ENCODE measurements around the gene COQ7. TPM values are rescaled to one million over a fixed set of nuclear protein-coding genes. Genes with fewer than 3 reads are reported as not detected.

The COQ7 gene
- total and polyA plus RNA-seq, 2 experiments from 2014 or later, result 17.5 to 19.4 TPM

GRCh38 chr16:19115148-19116021 is 48.0 kb downstream of the COQ7 start:
- Histone ChIP-seq H4K20me1 (ENCODE audit: insufficient read depth, poor library complexity, severe bottlenecking) (peaks cover 6% of the 10 kb centered on the region), H3K27ac (no peak overlapping the region), H3K4me2 (peak overlapping the region; percentile 95), H3K4me3 (no peak overlapping the region), H3K79me2 (peaks cover 51% of the 10 kb centered on the region), H3K9me3 (ENCODE audit: low read depth) (no peaks in the 10 kb centered on the region), H3K36me3 (replicated peaks; ENCODE audit: insufficient read depth, low read depth) (no peaks in the 10 kb centered on the region), H3K4me1 (ENCODE audit: insufficient read depth) (peaks cover 40% of the 10 kb centered on the region), H3K27me3 (no peaks in the 10 kb centered on the region), H3K9me2 (replicated peaks; ENCODE audit: insufficient read depth) (no peaks in the 10 kb centered on the region), H2AFZ (no peak overlapping the region)
- DNase-seq (ENCODE audit: low spot score), result no peak
- 97% methylated on average over 50 of the region's 50 CpGs for WGBS (ENCODE audit: low lambda C conversion rate, missing lambda C conversion rate)
- no peak for TF ChIP-seq CTCF (IDR thresholded peaks at IDR 0.05; ENCODE audit: poor library complexity)

- Histone ChIP-seq H3K9me2 (replicated peaks; ENCODE audit: insufficient read depth) (no peaks in the 10 kb centered on the region), H4K20me1 (ENCODE audit: insufficient read depth, poor library complexity, severe bottlenecking) (peaks cover 9% of the 10 kb centered on the region), H3K4me1 (ENCODE audit: insufficient read depth) (peaks cover 37% of the 10 kb centered on the region), H3K79me2 (peaks cover 55% of the 10 kb centered on the region), H3K36me3 (replicated peaks; ENCODE audit: insufficient read depth, low read depth) (no peaks in the 10 kb centered on the region), H3K9me3 (ENCODE audit: low read depth) (no peaks in the 10 kb centered on the region), H3K4me2 (peak overlapping the region; percentile 71), H2AFZ (no peak overlapping the region), H3K27me3 (no peaks in the 10 kb centered on the region), H3K4me3 (no peak overlapping the region), H3K27ac (no peak overlapping the region)
- DNase-seq (ENCODE audit: low spot score), result no peak
- 76% methylated on average over 6 of the region's 6 CpGs for WGBS (ENCODE audit: low lambda C conversion rate, missing lambda C conversion rate)
- TF ChIP-seq CTCF (IDR thresholded peaks at IDR 0.05; ENCODE audit: poor library complexity), result no peak
- TF ChIP-seq EZH2phosphoT487 (IDR thresholded peaks at IDR 0.05; ENCODE audit: low read depth, severe bottlenecking, unreplicated experiment), result no peak
- no peak for TF ChIP-seq EZH2 (IDR thresholded peaks at IDR 0.05; ENCODE audit: borderline replicate concordance)
These were observed 49.5 kb downstream of the COQ7 start for GRCh38 chr16:19116711-19117449.

- 61% methylated on average over 6 of the region's 6 CpGs for WGBS (ENCODE audit: low lambda C conversion rate, missing lambda C conversion rate)
- peaks cover 55% of the 10 kb centered on the region for H3K79me2 ChIP-seq
- H3K27ac ChIP-seq, result peak overlapping the region; percentile 81
- no peak overlapping the region for H2AFZ ChIP-seq
- H3K4me3 ChIP-seq, result no peak overlapping the region
- no peaks in the 10 kb centered on the region for H3K9me3 ChIP-seq (ENCODE audit: low read depth)
- H3K36me3 ChIP-seq (replicated peaks; ENCODE audit: insufficient read depth, low read depth), result no peaks in the 10 kb centered on the region
- peak; percentile 63 for DNase-seq (ENCODE audit: low spot score)
- TF ChIP-seq EZH2phosphoT487 (IDR thresholded peaks at IDR 0.05; ENCODE audit: low read depth, severe bottlenecking, unreplicated experiment), result no peak
- TF ChIP-seq CTCF (IDR thresholded peaks at IDR 0.05; ENCODE audit: poor library complexity), result no peak
- no peak for TF ChIP-seq EZH2 (IDR thresholded peaks at IDR 0.05; ENCODE audit: borderline replicate concordance)
- H3K27me3 ChIP-seq, result no peaks in the 10 kb centered on the region
- H4K20me1 ChIP-seq (ENCODE audit: insufficient read depth, poor library complexity, severe bottlenecking), result peaks cover 9% of the 10 kb centered on the region
- H3K9me2 ChIP-seq (replicated peaks; ENCODE audit: insufficient read depth), result no peaks in the 10 kb centered on the region
- peak overlapping the region; percentile 71 for H3K4me2 ChIP-seq
- H3K4me1 ChIP-seq (ENCODE audit: insufficient read depth), result peaks cover 33% of the 10 kb centered on the region
These were observed 51.6 kb downstream of the COQ7 start for GRCh38 chr16:19118938-19119431.

All from hepatocyte (in vitro differentiated cells).